GM23248 (cell line): ENCODE data around the gene PLCB4.

Experiments used
- EZH2 ChIP-seq: fragments of 200-600 bp; sonication (generic); IDR thresholded peaks from 2 replicates; pipeline ENCODE4 v1.6.1; 2018; ENCODE audit warnings: antibody characterized with exemption, mild to moderate bottlenecking; ENCODE audit not compliant: insufficient read depth, poor library complexity, severe bottlenecking
- EZH2phosphoT487 ChIP-seq: fragments of 200-600 bp; sonication (generic); IDR thresholded peaks from 2 replicates; pipeline ENCODE4 v1.6.1; 2018; ENCODE audit warnings: antibody characterized with exemption, moderate library complexity, mild to moderate bottlenecking, low read depth; ENCODE audit not compliant: insufficient read depth

GRCh38 chr20:9210356-9210755 lies 141.5 kb downstream of the PLCB4 start:
- no peak for TF ChIP-seq EZH2
- no peak for TF ChIP-seq EZH2phosphoT487
